AG09309 (cell line): ENCODE data around the gene ZBTB39.
A peak's percentile ranks its signal among the peaks of the same experiment; 100 is the strongest.

Experiments used
- DNase-seq: peaks from one replicate; pipeline ENCODE4 v3.0.0-alpha.2; 2010; ENCODE audit warnings: low read depth
- H3K4me3 ChIP-seq: 2 replicates; pipeline ENCODE4 v1.5.1; 2011; ENCODE audit warnings: mild to moderate bottlenecking, low read depth, low read length, moderate library complexity; ENCODE audit not compliant: control insufficient read depth
- CTCF ChIP-seq: IDR thresholded peaks from 2 replicates; pipeline ENCODE4 v1.5.1; 2011; ENCODE audit warnings: mild to moderate bottlenecking, low read depth, low read length, inconsistent platforms; ENCODE audit not compliant: insufficient read depth, control insufficient read depth; ENCODE audit errors: missing control alignments

ZBTB39 gene

GRCh38 chr12:57001448-57001906 is 4.9 kb downstream of the ZBTB39 start:
- no peak overlapping the region for H3K4me3 ChIP-seq
- DNase-seq = no peak
- peak; percentile 75 for TF ChIP-seq CTCF

GRCh38 chr12:57000393-57000792 is 6.0 kb downstream of the ZBTB39 start:
- DNase-seq = no peak
- TF ChIP-seq CTCF = no peak

GRCh38 chr12:56999456-56999855 is 6.9 kb downstream of the ZBTB39 start:
- DNase-seq = no peak
- no peak overlapping the region for H3K4me3 ChIP-seq
- no peak for TF ChIP-seq CTCF

More at GRCh38 chr12:57000393-57000792, 6.0 kb downstream of the ZBTB39 start:
- no peak overlapping the region for H3K4me3 ChIP-seq

GRCh38 chr12:56998981-56999380 is 7.4 kb downstream of the ZBTB39 start:
- no peak overlapping the region for H3K4me3 ChIP-seq
- no peak for DNase-seq
- TF ChIP-seq CTCF = no peak

DNA sequence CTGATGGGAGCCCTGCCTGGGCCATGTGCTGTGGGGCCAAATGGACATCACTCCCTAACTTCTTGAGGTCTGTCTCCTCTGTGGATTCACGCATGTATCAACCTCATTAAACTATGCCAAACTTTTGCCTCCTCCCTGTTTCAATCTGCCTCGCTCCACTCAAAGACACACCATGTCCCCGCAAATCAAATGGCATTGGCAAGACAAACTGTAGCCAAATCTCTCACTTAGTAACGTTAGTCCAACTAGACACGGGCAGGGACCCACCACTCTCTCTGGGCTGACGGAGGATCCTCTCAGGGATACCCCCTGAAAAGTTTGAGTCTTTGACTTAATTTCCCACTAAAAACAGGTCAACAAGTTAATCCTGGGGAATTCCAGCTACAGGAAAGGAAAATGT is 8.0 kb downstream of the ZBTB39 start:
- DNase-seq = no peak
- no peak overlapping the region for H3K4me3 ChIP-seq
- no peak for TF ChIP-seq CTCF

DNA sequence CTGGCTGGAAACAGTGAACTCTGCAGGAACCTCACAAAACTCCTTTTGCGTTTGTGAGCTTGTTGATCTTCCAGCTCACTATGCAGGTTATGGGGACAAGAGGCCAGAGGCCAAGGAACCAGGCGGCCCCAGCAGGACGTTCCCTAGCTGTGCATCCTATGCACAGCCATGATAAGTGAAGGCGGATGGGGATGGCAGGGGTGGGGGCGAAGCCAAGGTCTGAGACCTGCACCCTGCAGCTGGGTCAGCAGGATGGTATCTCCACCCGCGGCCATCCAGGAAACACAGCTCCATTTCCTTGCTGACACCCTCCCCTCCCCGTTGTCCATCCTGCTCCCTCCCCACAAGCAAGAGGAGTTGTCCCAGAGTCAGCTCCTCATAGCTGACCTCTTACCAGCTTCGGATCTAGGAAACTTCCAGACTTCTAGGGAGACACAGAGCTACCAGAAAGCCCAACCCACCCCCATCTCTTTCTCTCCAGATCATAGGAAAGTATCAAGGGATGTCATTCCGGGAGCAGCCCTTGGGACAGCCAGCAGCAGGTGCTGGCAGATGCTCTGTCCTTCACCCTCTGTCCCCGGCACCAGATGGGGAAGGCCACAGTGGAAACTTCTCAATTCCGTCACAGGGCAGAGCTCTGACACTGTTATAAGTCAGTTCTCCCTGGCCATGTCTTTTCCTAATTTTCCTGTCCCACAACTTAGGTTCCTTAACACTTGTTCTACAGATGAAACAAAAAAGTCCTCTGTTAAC is 9.4 kb downstream of the ZBTB39 start:
- TF ChIP-seq CTCF = no peak
- DNase-seq = no peak
- H3K4me3 ChIP-seq = no peak overlapping the region
